HepG2 (cell line): ENCODE results near the gene EGR1. TPM values are rescaled to one million over a fixed set of nuclear protein-coding genes. Genes with fewer than 3 reads are reported as not detected.

Source experiments
- BORCS8-MEF2B ChIP-seq: sonication (generic); formaldehyde crosslinking; IDR thresholded peaks from 2 replicates; pipeline ENCODE4 v1.8.0; 2022; ENCODE audit warnings: mild to moderate bottlenecking, missing genetic modification reagents
- ELK4 ChIP-seq: sonication (generic); formaldehyde crosslinking; IDR thresholded peaks from 2 replicates; pipeline ENCODE4 v1.9.0; 2021; ENCODE audit warnings: missing genetic modification reagents, borderline replicate concordance
- FOXC1 ChIP-seq: sonication (generic); formaldehyde crosslinking; IDR thresholded peaks from 2 replicates; pipeline ENCODE4 v1.8.0; 2022; ENCODE audit warnings: mild to moderate bottlenecking, missing genetic modification reagents, borderline replicate concordance
- GATAD2A ChIP-seq: IDR thresholded peaks from 2 replicates; pipeline ENCODE4 v1.6.1; 2016
- HINFP ChIP-seq: sonication (generic); formaldehyde crosslinking; IDR thresholded peaks from 2 replicates; pipeline ENCODE4 v1.4.0; 2020; ENCODE audit warnings: low read depth, mild to moderate bottlenecking, missing genetic modification reagents
- IRF2 ChIP-seq: IDR thresholded peaks from 2 replicates; pipeline ENCODE4 v1.6.1; 2018; ENCODE audit warnings: missing genetic modification reagents, missing compliant biosample characterization
- KDM1A ChIP-seq: IDR thresholded peaks from 2 replicates; pipeline ENCODE4 v1.6.1; 2016; ENCODE audit warnings: missing compliant biosample characterization
- KDM3A ChIP-seq: IDR thresholded peaks from 2 replicates; pipeline ENCODE4 v1.6.1; 2018; ENCODE audit warnings: low read depth, missing compliant biosample characterization
- MAX ChIP-seq: IDR thresholded peaks from 2 replicates; pipeline ENCODE4 v1.6.1; 2012; ENCODE audit warnings: inconsistent platforms
- MXD4 ChIP-seq: IDR thresholded peaks from 2 replicates; pipeline ENCODE4 v1.6.1; 2016; ENCODE audit warnings: mild to moderate bottlenecking, missing biosample characterization, missing genetic modification reagents
- NCOA1 ChIP-seq: sonication (generic); formaldehyde crosslinking; IDR thresholded peaks from 2 replicates; pipeline ENCODE4 v1.9.0; 2021; ENCODE audit warnings: missing genetic modification reagents
- NCOA5 ChIP-seq: sonication (generic); formaldehyde crosslinking; IDR thresholded peaks from 2 replicates; pipeline ENCODE4 v1.4.0; 2020; ENCODE audit warnings: missing genetic modification reagents
- NFIB ChIP-seq: sonication (generic); formaldehyde crosslinking; IDR thresholded peaks from 2 replicates; pipeline ENCODE4 v1.9.0; 2021; ENCODE audit warnings: missing genetic modification reagents, mild to moderate bottlenecking, borderline replicate concordance
- POGK ChIP-seq: sonication (generic); formaldehyde crosslinking; conservative IDR thresholded peaks from 2 replicates; pipeline ENCODE4 v1.8.0; 2022; ENCODE audit warnings: mild to moderate bottlenecking, moderate library complexity, missing genetic modification reagents
- SMC3 ChIP-seq: IDR thresholded peaks from 2 replicates; pipeline ENCODE4 v1.6.1; 2011; ENCODE audit warnings: low read length, improper control_type of control experiment
- TAF1 ChIP-seq: sonication (generic); formaldehyde crosslinking; IDR thresholded peaks from 2 replicates; pipeline ENCODE4 v1.4.0; 2020; ENCODE audit warnings: missing genetic modification reagents
- TFAP4 ChIP-seq: sonication (generic); IDR thresholded peaks from 2 replicates; pipeline ENCODE4 v1.6.1; 2016; ENCODE audit warnings: low read depth, borderline replicate concordance
- THAP11 ChIP-seq: IDR thresholded peaks from 2 replicates; pipeline ENCODE4 v1.6.1; 2016; ENCODE audit warnings: missing biosample characterization, missing genetic modification reagents
- ZFP91 ChIP-seq: sonication (generic); formaldehyde crosslinking; IDR thresholded peaks from 2 replicates; pipeline ENCODE4 v1.9.0; 2022; ENCODE audit warnings: missing genetic modification reagents, mild to moderate bottlenecking, borderline replicate concordance
- ZNF292 ChIP-seq: sonication (generic); formaldehyde crosslinking; IDR thresholded peaks from 2 replicates; pipeline ENCODE4 v1.8.1; 2022; ENCODE audit warnings: mild to moderate bottlenecking, low read depth, missing genetic modification reagents, borderline replicate concordance
- ZNF33B ChIP-seq: sonication (generic); formaldehyde crosslinking; IDR thresholded peaks from 2 replicates; pipeline ENCODE4 v1.5.1; 2020; ENCODE audit warnings: mild to moderate bottlenecking, missing genetic modification reagents
- ZNF484 ChIP-seq: sonication (generic); formaldehyde crosslinking; IDR thresholded peaks from 2 replicates; pipeline ENCODE4 v1.5.1; 2020; ENCODE audit warnings: mild to moderate bottlenecking, low read depth, missing genetic modification reagents, borderline replicate concordance
- ZNF703 ChIP-seq: sonication (generic); formaldehyde crosslinking; IDR thresholded peaks from 2 replicates; pipeline ENCODE4 v1.5.1; 2020; ENCODE audit warnings: missing genetic modification reagents, mild to moderate bottlenecking, moderate library complexity, borderline replicate concordance
- ZSCAN21 ChIP-seq: sonication (generic); formaldehyde crosslinking; IDR thresholded peaks from 2 replicates; pipeline ENCODE4 v1.8.0; 2022; ENCODE audit warnings: mild to moderate bottlenecking, missing genetic modification reagents, moderate library complexity, borderline replicate concordance
- polyA plus RNA-seq, 8 experiments: library from polyadenylated mRNA; depleted of rRNA in 3 of 8; stranded (reverse) in 7 of 8; unstranded in 1 of 8; fragments of >200 nt; fragmentation: Illumina TruSeq in 4 of 8; extraction: Trizol in 4 of 8; gene quantifications; 2 replicates each; pipeline versions ENCODE4 v1.2.1 to v1.2.3, GENCODE V29; 2011 to 2016; ENCODE audit warnings: low read depth in 4 of 8, missing spikeins in 1 of 8, mixed read lengths in 1 of 8; ENCODE audit not compliant: insufficient read depth in 1 of 8
- total RNA-seq, 5 experiments: library from RNA; depleted of rRNA; stranded (reverse); fragments of >200 nt; fragmentation: Illumina TruSeq; extraction: Trizol; gene quantifications; 2 replicates each; pipeline ENCODE4 v1.2.3, GENCODE V29; 2016; ENCODE audit warnings: low read depth in 1 of 5

The EGR1 gene
- total and polyA plus RNA-seq, 2 of the 13 experiments (the other 11 are each of a cell fraction or from before 2014, with no cell fraction given) = 4.1 to 4.5 TPM

GRCh38 chr5:138464008-138464387 lies 1.3 kb upstream of the EGR1 start (continued):
- peak; percentile 84; the same call in 1 of the 2 replicates for TF ChIP-seq ZNF33B (CRISPR knock-in tag)
- peak; percentile 88 for TF ChIP-seq KDM3A (CRISPR knock-in tag)
- no peak for TF ChIP-seq SMC3
- TF ChIP-seq POGK = peak; percentile 72; the same call in 1 of the 2 replicates
- no peak for TF ChIP-seq ELK4 (CRISPR knock-in tag)
- peak; percentile 56 for TF ChIP-seq TAF1
- TF ChIP-seq KDM1A = no peak
- TF ChIP-seq NCOA5 (CRISPR knock-in tag) = no peak
- peak; percentile 68; the same call in 1 of the 2 replicates for TF ChIP-seq IRF2 (CRISPR knock-in tag)
- TF ChIP-seq ZNF703 (CRISPR knock-in tag) = no peak; the same call in 1 of the 2 replicates
- peak; percentile 66; the same call in 1 of the 2 replicates for TF ChIP-seq THAP11
- TF ChIP-seq NCOA1 (CRISPR knock-in tag) = 0 out of 2 replicates have a peak, but pooled peaks have one; percentile 16
- TF ChIP-seq NFIB = peak; percentile 52; the same call in 1 of the 2 replicates
- TF ChIP-seq MAX = peak; percentile 82
- peak; percentile 59; the same call in 1 of the 2 replicates for TF ChIP-seq TFAP4
- peak; percentile 53; the same call in 1 of the 2 replicates for TF ChIP-seq MXD4 (CRISPR knock-in tag)
- TF ChIP-seq HINFP (CRISPR knock-in tag) = peak; percentile 27; the same call in 1 of the 2 replicates
- 0 out of 2 replicates have a peak, but pooled peaks have one; percentile 19 for TF ChIP-seq ZSCAN21 (CRISPR knock-in tag)
- 0 out of 2 replicates have a peak, but pooled peaks have one; percentile 32 for TF ChIP-seq ZNF292 (CRISPR knock-in tag)
- no peak for TF ChIP-seq ZNF484 (CRISPR knock-in tag)
- TF ChIP-seq ZFP91 = peak; percentile 93
- 0 out of 2 replicates have a peak, but pooled peaks have one; percentile 47 for TF ChIP-seq FOXC1
- peak; percentile 17; the same call in 1 of the 2 replicates for TF ChIP-seq BORCS8-MEF2B
- peak; percentile 61; the same call in 1 of the 2 replicates for TF ChIP-seq GATAD2A (CRISPR knock-in tag)
